Psoas muscle (tissue), 8 donors: ENCODE data around the gene COL18A1. TPM values are rescaled to one million over a fixed set of nuclear protein-coding genes. Genes with fewer than 3 reads are reported as not detected.

Source experiments
- ATAC-seq, 4 donors: fragments of 200-7000 bp; cut with Tn5 transposase; one replicate each; pipeline ENCODE4 v1.9.1; 2020; ENCODE audit warnings: moderate library complexity in 3 of 4, mild to moderate bottlenecking in 2 of 4
- DNase-seq, 2 donors: peaks; one replicate each; pipeline ENCODE4 v3.0.0-alpha.2; 2020
- H3K27ac ChIP-seq: fragments of 200-600 bp; one replicate; pipeline ENCODE4 v1.8.0; 2022
- H3K27me3 ChIP-seq, 3 donors: fragments of 200-600 bp in 1 of 3; one replicate each; pipeline versions ENCODE4 v1.6.1 to v1.8.0; 2013 to 2022; ENCODE audit warnings: low read length in 2 of 3, mild to moderate bottlenecking in 2 of 3, moderate library complexity in 1 of 3; ENCODE audit not compliant: insufficient read depth in 3 of 3
- H3K36me3 ChIP-seq, 2 donors: fragments of 200-600 bp in 1 of 2; one replicate each; pipeline versions ENCODE4 v1.6.1 to v1.8.0; 2013 to 2022; ENCODE audit warnings: low read depth in 1 of 2, mild to moderate bottlenecking in 1 of 2, moderate library complexity in 1 of 2; ENCODE audit not compliant: insufficient read depth in 1 of 2
- H3K4me1 ChIP-seq: fragments of 200-600 bp; one replicate; pipeline ENCODE4 v1.8.0; 2022
- H3K4me3 ChIP-seq: fragments of 200-600 bp; one replicate; pipeline ENCODE4 v1.8.0; 2022; ENCODE audit warnings: mild to moderate bottlenecking
- H3K9me3 ChIP-seq: fragments of 200-600 bp; one replicate; pipeline ENCODE4 v1.8.0; 2022
- WGBS, 3 donors: extraction: QIAGEN DNeasy Blood & Tissue Kit; methylation state at CpG; one replicate each; pipeline versions ENCODE4 v1.1.6 to v1.1.7; 2013; 5-methylcytosine and 5-hydroxymethylcytosine counted together
- intact Hi-C, 2 donors: fragments of 100-400 bp; cut with DNase I; formaldehyde crosslinking; loops; one replicate each; pipeline versions ENCODE4 v1.11.0 to v1.14.2; 2022
- polyA plus RNA-seq, 3 donors: library from polyadenylated mRNA; stranded (reverse); fragments of 200-250 nt; gene quantifications; one replicate each; pipeline ENCODE4 v1.2.3, GENCODE V29; 2013
- total RNA-seq, 4 donors: library from RNA; stranded (reverse); fragmentation: NEBNext Ultra II Directional in 2 of 4; extraction: Animal tissue kit (Norgen Biotek cat#: 25700) in 2 of 4; gene quantifications; one replicate each; pipeline versions ENCODE4 v1.2.1 to v1.2.4, GENCODE V29; 2021 to 2023
- TF ChIP-seq, protein P1 (sequence below): fragments of 200-600 bp; IDR thresholded peaks from one replicate; pipeline ENCODE4 v1.8.0; 2022; ENCODE audit warnings: antibody characterized with exemption
- donor health status: healthy with polysubstance abuse.
- donor health status: DM: no; HTN: no; CAD: no; lungs with moderate emphysema.
- donor health status: Bipolar disorder and iron deficiency.
- donor health status: healthy.
- donor health status: DM: yes; HTN: yes; CAD: no.
- donor health status: DM: no; HTN: no; CAD: no.
- donor health status: DM: no; HTN: no; CAD: no.
- donor health status: DM: yes; HTN: yes; CAD: no.

Gene COL18A1
- total and polyA plus RNA-seq, 7 donors: 4.8 to 25.3 (median 12.1) TPM

- peaks cover 0 to 5% (median 2%) of the 10 kb centered on the region in 3 donors for H3K27me3 ChIP-seq
- H3K4me3 ChIP-seq: no peak overlapping the region
- H3K27ac ChIP-seq: no peak overlapping the region
- WGBS, 3 donors: 74 to 78% (median 75%) methylated on average over 37 to 40 of the region's 40 CpGs
- H3K36me3 ChIP-seq: peaks cover 0 to 3% of the 10 kb centered on the region in 2 donors
- ATAC-seq (no peak), DNase-seq (peak; percentile 16 to 47)
- H3K9me3 ChIP-seq: no peaks in the 10 kb centered on the region
- TF ChIP-seq, protein P1, sequence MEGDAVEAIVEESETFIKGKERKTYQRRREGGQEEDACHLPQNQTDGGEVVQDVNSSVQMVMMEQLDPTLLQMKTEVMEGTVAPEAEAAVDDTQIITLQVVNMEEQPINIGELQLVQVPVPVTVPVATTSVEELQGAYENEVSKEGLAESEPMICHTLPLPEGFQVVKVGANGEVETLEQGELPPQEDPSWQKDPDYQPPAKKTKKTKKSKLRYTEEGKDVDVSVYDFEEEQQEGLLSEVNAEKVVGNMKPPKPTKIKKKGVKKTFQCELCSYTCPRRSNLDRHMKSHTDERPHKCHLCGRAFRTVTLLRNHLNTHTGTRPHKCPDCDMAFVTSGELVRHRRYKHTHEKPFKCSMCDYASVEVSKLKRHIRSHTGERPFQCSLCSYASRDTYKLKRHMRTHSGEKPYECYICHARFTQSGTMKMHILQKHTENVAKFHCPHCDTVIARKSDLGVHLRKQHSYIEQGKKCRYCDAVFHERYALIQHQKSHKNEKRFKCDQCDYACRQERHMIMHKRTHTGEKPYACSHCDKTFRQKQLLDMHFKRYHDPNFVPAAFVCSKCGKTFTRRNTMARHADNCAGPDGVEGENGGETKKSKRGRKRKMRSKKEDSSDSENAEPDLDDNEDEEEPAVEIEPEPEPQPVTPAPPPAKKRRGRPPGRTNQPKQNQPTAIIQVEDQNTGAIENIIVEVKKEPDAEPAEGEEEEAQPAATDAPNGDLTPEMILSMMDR: no peak
- no peaks in the 10 kb centered on the region for H3K4me1 ChIP-seq
- intact Hi-C loops: no loop called here
These were observed 78.2 kb downstream of the COL18A1 start for GRCh38 chr21:45482899-45483821.

DNA sequence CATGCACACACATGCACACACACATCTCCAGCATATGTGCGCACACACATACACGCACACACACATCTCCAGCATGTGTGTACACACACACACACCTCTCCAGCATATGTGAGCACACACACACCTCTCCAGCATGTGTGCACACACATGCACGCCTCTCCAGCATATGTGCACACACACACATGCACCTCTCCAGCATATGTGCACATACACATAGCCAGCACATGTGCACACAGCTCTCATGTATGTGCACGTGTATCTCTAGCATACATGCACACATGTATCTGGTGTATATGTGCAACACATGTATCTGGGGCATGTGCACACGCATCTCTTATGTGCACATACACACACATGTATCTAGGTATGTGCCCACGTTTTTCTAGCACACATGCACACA, 79.4 kb downstream of the COL18A1 start:
- Histone ChIP-seq H3K27ac (no peak overlapping the region), H3K4me1 (no peaks in the 10 kb centered on the region), H3K4me3 (no peak overlapping the region), H3K36me3 (peaks cover 0 to 3% of the 10 kb centered on the region in 2 donors), H3K9me3 (no peaks in the 10 kb centered on the region), H3K27me3 (peaks cover 0 to 5% (median 2%) of the 10 kb centered on the region in 3 donors)
- ATAC-seq: no peak
- DNase-seq: no peak
- intact Hi-C loops: no loop called here
- TF ChIP-seq, protein P1: no peak
- WGBS, 3 donors: 89 to 97% (median 95%) methylated on average over 6 of the region's 6 CpGs

DNA sequence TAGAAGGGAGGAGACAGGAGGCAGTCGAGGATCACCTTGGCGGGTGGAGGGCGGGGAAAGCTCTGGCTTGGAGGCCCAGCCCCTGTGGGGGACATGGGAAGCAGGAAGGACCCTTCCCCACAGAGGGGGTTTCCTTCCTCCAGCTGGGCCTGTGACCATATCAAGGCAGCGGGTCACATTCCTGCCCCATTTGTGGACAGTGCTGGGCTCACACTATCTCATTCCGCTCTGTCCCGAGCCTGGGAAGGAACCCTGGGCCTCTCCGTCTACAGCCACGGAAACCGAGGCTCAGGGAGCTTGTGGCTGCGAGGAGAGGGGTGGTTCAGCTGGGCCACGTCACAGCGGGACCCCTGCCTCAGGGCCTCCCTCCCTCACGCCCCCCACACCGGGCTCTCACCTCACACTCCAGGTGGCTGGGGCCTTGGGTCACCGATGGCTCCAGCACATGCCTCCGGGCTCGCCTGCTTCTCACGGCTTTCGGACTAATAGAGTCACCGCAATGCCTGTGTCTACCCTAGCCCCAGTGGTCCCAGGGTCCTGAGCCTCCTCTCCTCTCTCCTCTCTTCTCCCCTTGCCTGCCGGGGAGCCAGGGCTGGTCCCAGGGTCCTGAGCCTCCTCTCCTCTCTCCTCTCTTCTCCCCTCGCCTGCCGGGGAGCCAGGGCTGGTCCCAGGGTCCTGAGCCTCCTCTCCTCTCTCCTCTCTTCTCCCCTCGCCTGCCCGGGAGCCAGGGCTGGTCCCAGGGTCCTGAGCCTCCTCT, 80.9 kb downstream of the COL18A1 start:
- intact Hi-C loops: no loop called here
- Histone ChIP-seq H3K4me1 (no peaks in the 10 kb centered on the region), H3K4me3 (no peak overlapping the region), H3K27ac (no peak overlapping the region), H3K27me3 (peaks cover 0 to 5% (median 2%) of the 10 kb centered on the region in 3 donors), H3K36me3 (peaks cover 0 to 3% of the 10 kb centered on the region in 2 donors), H3K9me3 (no peaks in the 10 kb centered on the region)
- TF ChIP-seq, protein P1: no peak
- WGBS, 3 donors: 92 to 94% (median 93%) methylated on average over 17 to 25 of the region's 25 CpGs
- DNase-seq: peak; percentile 7 to 45
- ATAC-seq: no peak

- peak in 1 of 2 donors; percentile 27 for DNase-seq
- Histone ChIP-seq H3K36me3 (peaks cover 0 to 3% of the 10 kb centered on the region in 2 donors), H3K4me3 (no peak overlapping the region), H3K9me3 (no peaks in the 10 kb centered on the region), H3K27ac (no peak overlapping the region), H3K4me1 (no peaks in the 10 kb centered on the region), H3K27me3 (peaks cover 0 to 2% (median 2%) of the 10 kb centered on the region in 3 donors)
- ATAC-seq: no peak
- 88 to 89% (median 89%) methylated on average over 26 to 29 of the region's 29 CpGs for WGBS, 3 donors
- intact Hi-C loops: no loop called here
- TF ChIP-seq, protein P1: no peak
These were observed 81.6 kb downstream of the COL18A1 start for GRCh38 chr21:45486443-45487160.
